ENCODE data around the gene TMEM35B.
"Not testable (repeated sequence)": the region's sequence is repeated elsewhere in the genome, so short reads cannot be mapped to it uniquely, and the experiment has no call there.

TMEM35B gene

DNA sequence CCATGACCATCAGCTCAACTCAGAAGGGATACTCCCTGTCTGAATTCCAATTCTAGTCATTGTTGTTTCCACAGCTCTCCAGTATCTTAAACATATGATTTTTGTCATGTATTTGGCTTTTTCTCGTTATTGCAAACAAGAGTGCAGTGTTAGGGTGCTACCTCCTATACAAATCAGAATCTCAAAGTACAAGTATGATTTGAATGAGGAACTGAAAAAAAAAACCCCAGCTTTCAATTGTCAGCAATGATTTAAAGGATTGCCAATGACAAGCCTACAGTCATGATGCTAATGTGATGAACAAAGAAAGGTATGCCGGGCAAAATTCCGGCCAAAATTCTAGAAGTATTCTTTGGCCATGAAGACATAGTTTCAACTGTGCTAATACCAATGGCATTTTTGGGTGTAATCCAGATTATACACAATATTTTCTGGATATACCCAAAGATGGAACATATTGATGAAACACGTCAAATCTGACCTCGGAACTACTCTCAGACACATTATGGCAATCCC, 14.9 kb downstream of the TMEM35B start:
- Histone ChIP-seq H4K8ac (ENCODE audit: low read length) (no peak overlapping the region), H3K4me3 (ENCODE audit: insufficient read depth in 1 of 2, low read depth in 1 of 2, low read length in 2 of 2) (no peak overlapping the region), H2AK5ac (ENCODE audit: low read length, severe bottlenecking) (no peak overlapping the region), H4K91ac (ENCODE audit: low read length) (no peak overlapping the region), H3K9me3 (ENCODE audit: control insufficient read depth, low read length) (no peaks in the 10 kb centered on the region), H3K4me2 (ENCODE audit: low read length, poor library complexity, severe bottlenecking) (no peak overlapping the region), H2AFZ (ENCODE audit: low read depth, low read length) (no peak overlapping the region), H3K27ac (ENCODE audit: low read length, poor library complexity, severe bottlenecking) (no peak overlapping the region), H3K79me1 (replicated peaks; ENCODE audit: low read length, poor library complexity, severe bottlenecking) (no peaks in the 10 kb centered on the region), H2BK5ac (ENCODE audit: low read depth, low read length, poor library complexity, severe bottlenecking) (no peak overlapping the region), H3K4me1 (ENCODE audit: control insufficient read depth, insufficient read depth, low read depth, low read length) (peaks cover 2% of the 10 kb centered on the region), H3K18ac (ENCODE audit: low read depth in 1 of 2, low read length in 2 of 2) (no peak overlapping the region), H2BK12ac (ENCODE audit: low read length in 2 of 2) (no peak overlapping the region), H2BK120ac (ENCODE audit: low read depth, low read length) (no peak overlapping the region), H3K27me3 (ENCODE audit: control insufficient read depth in 1 of 2, insufficient read depth in 1 of 2, low read length in 2 of 2) (peaks cover 0 to 10% of the 10 kb centered on the region in 2 experiments), H3K23ac (ENCODE audit: low read length in 2 of 2) (no peak overlapping the region), H3K4ac (ENCODE audit: low read depth in 1 of 2, low read length in 2 of 2) (no peak overlapping the region), H3K36me3 (ENCODE audit: control insufficient read depth in 1 of 2, insufficient read depth in 2 of 2, low read depth in 1 of 2, low read length in 2 of 2) (no peaks in the 10 kb centered on the region), H3K9ac (ENCODE audit: low read length) (no peak overlapping the region), H2BK15ac (ENCODE audit: low read depth, poor library complexity, severe bottlenecking) (no peak overlapping the region), H3K14ac (ENCODE audit: low read length in 2 of 2) (no peak overlapping the region)
- 95% methylated on average over 2 of the region's 5 CpGs for WGBS
- no peak for DNase-seq

GRCh38 chr1:34968297-34968696, 16.9 kb downstream of the TMEM35B start:
- not testable (repeated sequence) for H3K14ac ChIP-seq (ENCODE audit: low read length in 2 of 2); H3K27ac ChIP-seq (ENCODE audit: low read length, poor library complexity, severe bottlenecking); H3K4ac ChIP-seq (ENCODE audit: low read depth in 1 of 2, low read length in 2 of 2); H3K4me3 ChIP-seq (ENCODE audit: insufficient read depth in 1 of 2, low read depth in 1 of 2, low read length in 2 of 2); H2BK12ac ChIP-seq (ENCODE audit: low read length in 2 of 2); H3K9me3 ChIP-seq (ENCODE audit: control insufficient read depth, low read length); H2BK15ac ChIP-seq (ENCODE audit: low read depth, poor library complexity, severe bottlenecking); H4K8ac ChIP-seq (ENCODE audit: low read length); H4K91ac ChIP-seq (ENCODE audit: low read length); H3K36me3 ChIP-seq (ENCODE audit: control insufficient read depth in 1 of 2, insufficient read depth in 2 of 2, low read depth in 1 of 2, low read length in 2 of 2); H3K4me2 ChIP-seq (ENCODE audit: low read length, poor library complexity, severe bottlenecking); H2AFZ ChIP-seq (ENCODE audit: low read depth, low read length); H2BK5ac ChIP-seq (ENCODE audit: low read depth, low read length, poor library complexity, severe bottlenecking); H3K18ac ChIP-seq (ENCODE audit: low read depth in 1 of 2, low read length in 2 of 2); H2AK5ac ChIP-seq (ENCODE audit: low read length, severe bottlenecking); DNase-seq; H3K79me1 ChIP-seq (replicated peaks; ENCODE audit: low read length, poor library complexity, severe bottlenecking); H3K27me3 ChIP-seq (ENCODE audit: control insufficient read depth in 1 of 2, insufficient read depth in 1 of 2, low read length in 2 of 2); H3K9ac ChIP-seq (ENCODE audit: low read length); H3K4me1 ChIP-seq (ENCODE audit: control insufficient read depth, insufficient read depth, low read depth, low read length); H2BK120ac ChIP-seq (ENCODE audit: low read depth, low read length); H3K23ac ChIP-seq (ENCODE audit: low read length in 2 of 2)
- no CpG with 5 or more reads among the region's 3 CpGs for WGBS

DNA sequence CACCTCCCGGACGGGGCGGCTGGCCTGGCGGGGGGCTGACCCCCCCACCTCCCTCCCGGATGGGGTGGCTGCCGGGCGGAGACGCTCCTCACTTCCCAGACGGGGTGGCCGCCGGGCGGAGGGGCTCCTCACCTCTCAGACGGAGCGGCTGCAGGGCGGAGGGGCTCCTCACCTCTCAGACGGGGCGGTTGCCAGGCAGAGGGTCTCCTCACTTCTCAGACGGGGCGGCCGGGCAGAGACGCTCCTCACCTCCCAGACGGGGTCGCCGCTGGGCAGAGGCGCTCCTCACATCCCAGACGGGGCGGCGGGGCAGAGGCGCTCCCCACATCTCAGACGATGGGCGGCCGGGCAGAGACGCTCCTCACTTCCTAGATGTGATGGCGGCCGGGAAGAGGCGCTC, 17.5 kb downstream of the TMEM35B start:
- H3K14ac ChIP-seq (ENCODE audit: low read length in 2 of 2); H3K4ac ChIP-seq (ENCODE audit: low read depth in 1 of 2, low read length in 2 of 2); H3K79me1 ChIP-seq (replicated peaks; ENCODE audit: low read length, poor library complexity, severe bottlenecking); H2BK15ac ChIP-seq (ENCODE audit: low read depth, poor library complexity, severe bottlenecking); H3K27ac ChIP-seq (ENCODE audit: low read length, poor library complexity, severe bottlenecking); H3K27me3 ChIP-seq (ENCODE audit: control insufficient read depth in 1 of 2, insufficient read depth in 1 of 2, low read length in 2 of 2); H3K18ac ChIP-seq (ENCODE audit: low read depth in 1 of 2, low read length in 2 of 2); H3K9me3 ChIP-seq (ENCODE audit: control insufficient read depth, low read length); H3K36me3 ChIP-seq (ENCODE audit: control insufficient read depth in 1 of 2, insufficient read depth in 2 of 2, low read depth in 1 of 2, low read length in 2 of 2); H3K23ac ChIP-seq (ENCODE audit: low read length in 2 of 2); H4K8ac ChIP-seq (ENCODE audit: low read length); H3K4me1 ChIP-seq (ENCODE audit: control insufficient read depth, insufficient read depth, low read depth, low read length); H4K91ac ChIP-seq (ENCODE audit: low read length); H3K4me3 ChIP-seq (ENCODE audit: insufficient read depth in 1 of 2, low read depth in 1 of 2, low read length in 2 of 2); H2AFZ ChIP-seq (ENCODE audit: low read depth, low read length); DNase-seq; H2BK12ac ChIP-seq (ENCODE audit: low read length in 2 of 2); H2BK5ac ChIP-seq (ENCODE audit: low read depth, low read length, poor library complexity, severe bottlenecking); H2AK5ac ChIP-seq (ENCODE audit: low read length, severe bottlenecking); H2BK120ac ChIP-seq (ENCODE audit: low read depth, low read length); H3K9ac ChIP-seq (ENCODE audit: low read length); H3K4me2 ChIP-seq (ENCODE audit: low read length, poor library complexity, severe bottlenecking): not testable (repeated sequence)
- whole genome bisulfite sequencing = no CpG with 5 or more reads among the region's 36 CpGs

DNA sequence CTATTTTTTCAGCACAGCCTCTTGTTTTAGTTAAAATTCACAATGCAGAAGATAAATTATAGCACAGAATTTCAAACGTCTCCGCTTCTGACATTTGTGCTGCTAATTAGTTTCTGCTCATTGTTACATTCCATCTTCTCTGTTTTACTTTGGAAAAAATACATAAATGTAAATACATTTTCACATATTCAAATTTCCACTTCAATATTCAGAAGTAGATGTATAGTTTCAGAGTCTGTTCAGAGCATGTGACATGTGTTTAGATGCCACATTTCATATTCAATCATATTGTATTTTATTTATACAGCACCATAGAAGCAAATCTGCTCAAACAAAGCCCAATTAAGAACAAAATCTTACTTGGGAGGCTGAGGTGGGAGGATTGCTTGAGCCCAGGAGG, 19.6 kb downstream of the TMEM35B start:
- H2AFZ ChIP-seq (ENCODE audit: low read depth, low read length) = no peak overlapping the region
- H3K4me1 ChIP-seq (ENCODE audit: control insufficient read depth, insufficient read depth, low read depth, low read length) = no peaks in the 10 kb centered on the region
- no peak overlapping the region for H2BK120ac ChIP-seq (ENCODE audit: low read depth, low read length)
- H3K36me3 ChIP-seq (ENCODE audit: control insufficient read depth in 1 of 2, insufficient read depth in 2 of 2, low read depth in 1 of 2, low read length in 2 of 2) = no peaks in the 10 kb centered on the region
- no peaks in the 10 kb centered on the region for H3K79me1 ChIP-seq (replicated peaks; ENCODE audit: low read length, poor library complexity, severe bottlenecking)
- H3K4me3 ChIP-seq (ENCODE audit: insufficient read depth in 1 of 2, low read depth in 1 of 2, low read length in 2 of 2) = no peak overlapping the region
- no peak overlapping the region for H2AK5ac ChIP-seq (ENCODE audit: low read length, severe bottlenecking)
- no peaks in the 10 kb centered on the region for H3K27me3 ChIP-seq (ENCODE audit: control insufficient read depth in 1 of 2, insufficient read depth in 1 of 2, low read length in 2 of 2)
- H3K4me2 ChIP-seq (ENCODE audit: low read length, poor library complexity, severe bottlenecking) = no peak overlapping the region
- H3K14ac ChIP-seq (ENCODE audit: low read length in 2 of 2) = no peak overlapping the region
- no peaks in the 10 kb centered on the region for H3K9me3 ChIP-seq (ENCODE audit: control insufficient read depth, low read length)
- DNase-seq = no peak
- H3K23ac ChIP-seq (ENCODE audit: low read length in 2 of 2) = no peak overlapping the region
- H4K91ac ChIP-seq (ENCODE audit: low read length) = no peak overlapping the region
- H2BK12ac ChIP-seq (ENCODE audit: low read length in 2 of 2) = no peak overlapping the region
- H4K8ac ChIP-seq (ENCODE audit: low read length) = no peak overlapping the region
- H3K9ac ChIP-seq (ENCODE audit: low read length) = no peak overlapping the region
- no peak overlapping the region for H2BK5ac ChIP-seq (ENCODE audit: low read depth, low read length, poor library complexity, severe bottlenecking)
- no peak overlapping the region for H3K27ac ChIP-seq (ENCODE audit: low read length, poor library complexity, severe bottlenecking)
- no peak overlapping the region for H3K18ac ChIP-seq (ENCODE audit: low read depth in 1 of 2, low read length in 2 of 2)
- WGBS = 80% methylated on average over 2 of the region's 2 CpGs
- H2BK15ac ChIP-seq (ENCODE audit: low read depth, poor library complexity, severe bottlenecking) = no peak overlapping the region
- H3K4ac ChIP-seq (ENCODE audit: low read depth in 1 of 2, low read length in 2 of 2) = no peak overlapping the region

All from mesenchymal stem cell (in vitro differentiated cells and primary cell).